Hematopoietic multipotent progenitor cell treated with erythropoietin and hydrocortisone succinate and interleukin-3 and kit ligand, for 4 days (in vitro differentiated cells): ENCODE data around the gene ZNF177.
"Not testable (repeated sequence)": the region's sequence is repeated elsewhere in the genome, so short reads cannot be mapped to it uniquely, and the experiment has no call there.

Source experiments
- DNase-seq: peaks from one replicate; pipeline ENCODE4 v3.0.0-alpha.2; 2015

ZNF177 gene

DNA sequence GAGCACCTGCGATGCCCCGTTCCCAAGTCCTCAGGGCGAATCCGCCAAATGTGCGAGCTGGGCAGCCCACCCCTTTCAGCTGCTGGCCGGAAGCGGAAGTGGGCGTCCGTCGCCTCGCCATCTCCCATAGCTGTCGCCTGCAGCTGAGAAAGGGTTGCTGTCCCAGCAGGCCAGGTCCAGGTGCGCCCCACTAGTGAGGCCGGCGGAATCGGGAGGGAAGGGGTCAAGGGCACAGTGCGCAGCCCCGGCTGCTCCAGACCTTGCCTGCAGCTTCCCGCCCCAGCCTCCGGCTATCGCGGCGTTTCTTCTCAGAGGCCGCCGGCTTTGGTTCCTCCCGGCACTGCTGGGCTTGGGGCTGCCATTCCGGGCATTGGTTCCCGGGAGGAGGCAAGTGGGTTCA, at the start of gene ZNF177:
TSS of gene ZNF177 (plus strand) at position 109 of the 400 bp plus-strand sequence. CDS start 15,299 bp downstream, outside the sequence.
- DNase-seq, result peak; percentile 59

DNA sequence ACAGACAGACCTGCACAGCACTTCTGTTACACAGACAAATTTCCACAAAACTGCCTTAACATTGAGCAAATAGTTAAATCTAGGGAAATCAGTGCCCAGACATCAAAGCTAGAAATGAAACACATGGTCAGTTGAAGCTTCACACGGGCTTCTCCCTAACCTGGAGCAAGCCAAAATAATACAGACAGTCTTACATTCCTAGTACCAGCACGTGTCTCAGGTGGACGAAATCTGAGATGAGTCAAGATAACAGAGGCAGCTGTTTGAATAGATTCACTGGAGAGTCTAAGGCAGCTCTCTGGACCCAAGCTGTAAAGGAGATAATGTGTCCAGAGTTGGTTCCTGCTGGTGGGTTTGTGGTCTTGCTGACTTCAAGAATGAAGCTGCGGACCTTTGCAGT, 49.1 kb upstream of the ZNF177 start:
- DNase-seq, result no peak

DNA sequence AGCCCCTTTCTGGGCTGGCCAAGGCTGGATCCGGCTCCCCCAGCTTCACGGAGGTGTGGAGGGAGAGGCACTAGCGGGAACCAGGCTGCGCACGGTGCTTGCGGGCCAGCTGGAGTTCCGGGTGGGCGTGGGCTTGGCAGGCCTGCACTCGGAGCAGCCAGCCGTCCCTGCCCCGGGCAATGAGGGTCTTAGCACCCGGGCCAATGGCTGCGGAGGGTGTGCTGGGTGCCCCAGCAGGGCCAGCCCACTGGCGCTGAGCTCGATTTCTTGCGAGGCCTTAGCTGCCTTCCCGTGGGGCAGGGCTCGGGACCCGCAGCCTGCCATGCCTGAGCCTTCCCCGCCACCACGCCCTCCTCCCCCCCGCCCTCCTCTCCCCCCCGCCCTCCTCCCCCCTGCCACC, 41.5 kb upstream of the ZNF177 start:
- DNase-seq, result no peak

DNA sequence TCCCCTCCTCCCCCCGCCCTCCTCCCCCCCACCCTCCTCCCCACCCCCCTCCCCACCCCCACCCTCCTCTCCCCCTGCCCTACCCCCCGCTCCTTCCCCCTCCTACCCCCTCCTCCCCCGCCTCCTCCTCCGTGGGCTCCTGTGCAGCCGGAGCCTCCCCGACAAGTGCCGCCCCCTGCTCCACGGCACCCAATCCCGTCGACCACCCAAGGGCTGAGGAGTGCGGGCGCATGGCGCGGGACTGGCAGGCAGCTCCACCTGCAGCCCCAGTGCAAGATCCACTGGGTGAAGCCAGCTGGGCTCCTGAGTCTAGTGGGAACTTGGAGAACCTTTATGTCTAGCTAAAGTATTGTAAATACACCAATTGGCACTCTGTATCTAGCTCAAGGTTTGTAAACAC, 41.1 kb upstream of the ZNF177 start:
- DNase-seq, result not testable (repeated sequence)

DNA sequence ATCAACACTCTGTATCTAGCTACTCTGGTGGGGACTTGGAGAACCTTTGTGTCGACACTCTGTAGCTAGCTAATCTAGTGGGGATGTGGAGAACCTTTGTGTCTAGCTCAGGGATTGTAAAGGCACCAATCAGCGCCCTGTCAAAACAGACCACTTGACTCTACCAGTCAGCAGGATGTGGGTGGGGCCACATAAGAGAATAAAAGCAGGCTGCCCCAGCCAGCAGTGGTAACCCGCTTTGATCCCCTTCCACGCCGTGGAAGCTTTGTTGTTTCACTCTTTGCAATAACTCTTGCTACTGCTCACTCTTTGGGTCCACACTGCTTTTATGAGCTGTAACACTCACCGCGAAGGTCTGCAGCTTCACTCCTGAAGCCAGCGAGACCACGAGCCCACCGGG, 40.6 kb upstream of the ZNF177 start:
- not testable (repeated sequence) for DNase-seq

DNA sequence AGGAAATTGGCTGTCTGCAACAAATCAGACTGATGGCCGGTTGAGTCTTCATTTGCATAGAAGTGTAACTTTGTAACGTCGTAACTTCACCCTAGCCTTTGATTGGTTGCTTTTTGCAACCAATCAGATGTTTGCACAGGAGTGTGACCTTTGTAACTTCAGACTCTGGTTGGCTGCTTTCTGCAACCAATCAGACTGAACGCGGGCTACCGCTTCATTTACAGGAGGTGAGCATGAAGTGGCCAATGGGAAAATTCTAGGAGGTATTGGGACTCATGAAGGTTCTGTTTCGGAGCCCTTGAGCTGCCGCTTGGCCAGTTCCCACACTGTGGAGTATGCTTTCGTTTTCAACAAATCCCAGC, 39.3 kb upstream of the ZNF177 start:
- DNase-seq, result peak; percentile 70

DNA sequence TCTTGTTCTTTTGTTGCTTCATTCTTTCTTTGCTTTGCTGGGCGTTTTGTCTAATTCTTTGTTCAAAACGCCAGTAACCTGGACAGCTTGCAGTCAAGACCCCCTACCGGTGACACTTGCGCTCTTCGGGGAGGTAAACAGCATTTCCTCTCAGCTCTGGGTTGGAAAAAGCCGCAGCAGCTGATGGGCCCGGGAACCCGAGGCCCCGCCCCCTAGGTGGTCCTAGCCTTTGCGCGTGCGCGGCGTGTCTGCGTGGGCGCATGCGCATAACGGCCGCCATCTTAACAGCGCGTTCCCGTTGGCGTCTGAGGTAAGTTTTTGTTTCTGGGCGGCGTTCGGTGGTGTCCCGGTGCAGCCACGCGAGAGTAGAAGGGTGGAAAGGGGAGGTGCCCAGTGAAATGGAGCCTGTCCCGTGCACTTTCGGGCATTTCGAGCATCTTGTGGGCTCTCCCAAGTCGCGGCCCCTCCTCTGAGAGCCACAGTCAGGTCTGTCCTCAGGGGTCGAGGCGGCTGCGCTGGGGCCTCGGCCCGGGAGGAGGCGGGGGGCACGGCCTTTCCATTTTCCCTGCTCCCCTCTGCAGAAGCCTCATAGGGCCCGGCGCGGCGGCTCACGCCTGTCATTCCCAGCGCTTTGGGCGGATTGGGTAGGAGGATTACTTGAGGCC, 38.8 kb upstream of the ZNF177 start, which contains the start of gene ZNF559:
TSS of gene ZNF559 (plus strand) at position 261 of the 665 bp plus-strand sequence. CDS start 14,371 bp downstream, outside the sequence.
- peak; percentile 96 for DNase-seq

DNA sequence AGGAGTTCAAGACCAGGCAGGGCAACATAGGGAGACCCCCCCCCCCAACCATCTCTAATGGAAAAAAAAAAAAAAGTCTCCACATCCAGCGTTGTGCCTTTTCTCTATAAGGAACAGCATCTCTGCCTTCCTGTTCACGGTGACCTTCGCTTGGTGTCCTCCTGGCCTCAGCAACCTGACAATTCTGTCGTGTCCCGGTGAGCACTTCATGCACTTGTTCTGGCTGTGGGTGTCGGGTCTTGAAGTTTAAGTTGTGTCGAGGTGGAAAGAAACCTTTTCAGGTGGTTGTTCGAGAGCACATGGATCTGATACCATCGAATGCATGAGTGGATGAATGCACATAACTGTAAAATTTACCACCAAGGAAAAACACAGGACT, 38.2 kb upstream of the ZNF177 start:
- DNase-seq, result no peak

DNA sequence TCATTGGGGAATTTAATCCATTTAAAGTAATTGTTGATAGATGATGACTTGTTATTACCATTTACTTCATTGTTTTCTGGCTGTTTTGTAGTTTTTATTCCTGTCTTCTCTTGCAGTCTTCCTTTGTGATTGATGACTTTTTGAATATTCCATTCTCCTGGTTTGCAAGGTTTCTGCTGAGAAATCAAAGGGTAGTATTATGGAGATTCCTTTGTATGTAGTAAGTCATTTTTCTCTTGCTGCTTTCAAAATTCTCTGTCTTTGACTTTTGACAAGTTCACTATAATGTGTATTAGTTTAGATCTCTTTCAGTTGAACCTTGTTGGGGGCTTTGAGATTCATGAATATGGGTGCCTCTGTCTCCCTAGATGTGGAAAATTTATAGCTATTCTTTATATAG, 32.8 kb upstream of the ZNF177 start:
- no peak for DNase-seq

DNA sequence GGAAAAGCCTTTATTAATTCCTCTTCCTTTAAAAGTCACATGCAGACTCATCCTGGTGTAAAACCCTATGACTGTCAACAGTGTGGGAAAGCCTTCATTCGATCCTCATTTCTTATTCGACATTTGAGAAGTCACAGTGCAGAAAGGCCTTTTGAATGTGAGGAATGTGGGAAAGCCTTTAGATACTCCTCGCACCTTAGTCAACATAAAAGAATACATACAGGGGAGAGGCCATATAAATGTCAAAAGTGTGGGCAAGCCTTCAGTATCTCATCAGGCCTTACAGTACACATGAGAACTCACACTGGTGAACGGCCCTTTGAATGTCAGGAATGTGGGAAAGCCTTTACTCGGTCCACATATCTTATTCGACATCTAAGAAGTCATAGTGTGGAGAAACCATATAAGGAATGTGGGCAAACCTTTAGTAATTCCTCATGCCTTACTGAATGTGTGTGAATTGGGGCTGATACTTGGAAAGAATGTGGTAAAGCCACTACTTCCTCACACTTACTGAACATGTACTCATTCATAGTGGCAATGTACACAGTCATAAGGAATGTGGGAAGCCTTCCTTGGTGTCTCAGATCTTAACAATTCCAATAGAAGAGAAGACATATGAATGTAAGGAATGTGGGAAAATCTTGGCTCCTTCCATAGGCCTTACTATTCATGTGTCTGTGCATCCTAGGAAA, 20.1 kb upstream of the ZNF177 start:
- no peak for DNase-seq

DNA sequence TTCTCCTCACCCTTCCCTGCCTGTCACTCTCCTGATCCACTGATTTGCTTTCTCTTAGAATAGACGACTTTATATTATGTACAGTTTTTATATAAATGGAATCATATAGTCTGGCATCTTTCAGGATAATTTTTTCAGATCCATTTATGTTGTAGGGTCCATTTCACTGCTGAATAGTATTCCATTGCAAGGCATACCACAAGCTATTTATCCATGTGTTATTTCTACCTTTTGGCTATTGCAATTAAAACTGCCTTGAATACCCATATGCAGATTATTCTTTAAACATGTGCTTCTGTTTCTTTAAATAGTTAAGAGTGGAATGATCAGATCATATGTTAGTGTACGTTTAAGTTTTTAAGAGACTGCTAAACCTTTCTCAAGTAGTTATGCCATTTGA, 17.8 kb upstream of the ZNF177 start:
- DNase-seq, result no peak

DNA sequence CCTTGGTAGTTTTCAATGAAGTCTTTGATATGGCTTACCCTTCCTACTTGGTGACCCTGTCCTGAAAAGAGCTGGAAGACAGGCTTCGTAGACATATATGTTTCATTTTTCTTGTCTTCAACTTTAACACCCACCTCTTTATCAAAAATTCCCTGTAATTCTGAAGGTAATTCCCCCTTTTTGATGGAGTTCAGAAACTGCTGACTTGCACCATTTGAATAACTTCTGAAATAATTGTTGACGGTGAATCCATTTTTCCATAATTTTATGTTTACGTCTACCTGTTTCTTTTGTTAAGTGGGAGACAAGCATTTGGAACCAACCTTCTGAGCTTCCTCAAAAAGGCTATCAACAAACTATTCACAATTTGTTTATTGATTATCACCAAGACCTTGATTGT, 14.6 kb upstream of the ZNF177 start:
- no peak for DNase-seq

DNA sequence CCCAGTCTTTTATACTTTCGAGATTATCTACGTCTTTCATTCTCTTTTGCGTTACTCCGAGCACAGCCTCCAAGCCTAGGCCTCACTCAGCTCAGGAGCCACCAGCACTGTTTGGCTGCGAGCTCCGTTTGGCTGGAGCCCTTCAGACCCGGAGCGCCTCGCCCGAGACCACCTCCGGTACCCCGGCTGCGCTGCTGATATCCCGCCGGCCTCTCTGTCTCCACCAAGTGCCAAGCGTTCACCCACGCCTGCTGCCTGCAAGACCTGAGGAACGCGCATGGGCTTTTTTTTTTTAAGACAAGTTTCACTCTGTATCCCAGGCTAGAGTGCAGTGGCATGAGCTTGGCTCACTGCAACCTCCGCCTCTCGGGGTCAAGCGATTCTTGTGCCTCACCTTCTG, 14.1 kb upstream of the ZNF177 start:
- DNase-seq, result no peak

DNA sequence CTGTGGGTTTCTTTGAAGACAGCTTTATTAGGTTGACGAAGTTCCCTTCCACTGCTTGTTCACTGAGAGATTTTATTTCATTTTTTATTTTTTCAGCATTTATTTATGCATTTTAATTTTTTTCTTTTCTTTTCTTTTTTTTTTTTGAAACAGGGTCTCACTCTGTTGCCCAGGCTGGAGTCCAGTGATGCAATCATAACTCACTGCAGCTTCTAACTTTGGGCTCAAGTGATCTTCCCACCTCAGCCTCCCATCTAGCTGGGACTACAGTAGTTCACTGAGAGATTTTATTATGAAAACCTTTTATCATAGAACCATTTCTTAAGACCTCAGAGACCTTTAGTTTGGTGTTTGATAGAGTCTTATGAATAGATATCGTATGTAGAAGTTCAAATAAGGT, 10.3 kb upstream of the ZNF177 start:
- no peak for DNase-seq

DNA sequence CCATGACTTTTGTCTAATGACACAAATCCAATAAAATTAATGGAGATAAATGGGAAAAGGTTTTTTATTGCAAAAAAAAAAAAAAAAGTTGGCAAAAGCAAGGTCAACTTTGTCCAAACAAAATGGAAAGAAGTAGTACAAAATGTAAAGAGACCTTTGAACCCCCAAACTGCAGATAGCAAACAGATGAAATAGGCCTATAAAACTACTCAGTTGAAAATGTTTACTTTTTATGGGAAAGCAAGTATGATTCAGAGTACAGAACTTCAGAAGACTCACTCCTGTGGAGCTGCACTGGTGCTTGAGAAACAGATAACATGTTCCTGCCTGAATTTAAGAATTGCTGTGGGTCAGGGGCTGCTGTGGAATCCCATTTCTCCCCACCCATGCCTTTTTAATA, 9.8 kb upstream of the ZNF177 start:
- no peak for DNase-seq

DNA sequence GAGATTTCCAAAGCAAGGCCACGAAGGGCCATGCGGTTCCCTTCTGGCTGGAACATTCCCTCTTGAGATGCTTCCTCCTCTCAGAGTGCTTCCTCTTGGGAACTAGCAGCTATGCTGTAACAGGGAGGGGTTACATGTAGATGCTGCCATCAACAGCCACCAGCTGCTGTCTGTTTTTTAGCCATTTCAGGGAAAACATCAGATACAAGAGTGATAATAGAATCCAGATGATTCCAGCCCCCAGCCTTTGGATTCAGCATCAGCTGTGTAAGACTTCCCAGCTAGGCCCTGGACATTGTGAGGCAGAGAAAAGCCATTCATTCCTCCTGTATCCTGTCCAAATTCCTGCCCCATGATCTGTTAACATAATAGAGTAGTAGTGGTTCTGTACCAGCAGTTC, 8.2 kb upstream of the ZNF177 start:
- no peak for DNase-seq

DNA sequence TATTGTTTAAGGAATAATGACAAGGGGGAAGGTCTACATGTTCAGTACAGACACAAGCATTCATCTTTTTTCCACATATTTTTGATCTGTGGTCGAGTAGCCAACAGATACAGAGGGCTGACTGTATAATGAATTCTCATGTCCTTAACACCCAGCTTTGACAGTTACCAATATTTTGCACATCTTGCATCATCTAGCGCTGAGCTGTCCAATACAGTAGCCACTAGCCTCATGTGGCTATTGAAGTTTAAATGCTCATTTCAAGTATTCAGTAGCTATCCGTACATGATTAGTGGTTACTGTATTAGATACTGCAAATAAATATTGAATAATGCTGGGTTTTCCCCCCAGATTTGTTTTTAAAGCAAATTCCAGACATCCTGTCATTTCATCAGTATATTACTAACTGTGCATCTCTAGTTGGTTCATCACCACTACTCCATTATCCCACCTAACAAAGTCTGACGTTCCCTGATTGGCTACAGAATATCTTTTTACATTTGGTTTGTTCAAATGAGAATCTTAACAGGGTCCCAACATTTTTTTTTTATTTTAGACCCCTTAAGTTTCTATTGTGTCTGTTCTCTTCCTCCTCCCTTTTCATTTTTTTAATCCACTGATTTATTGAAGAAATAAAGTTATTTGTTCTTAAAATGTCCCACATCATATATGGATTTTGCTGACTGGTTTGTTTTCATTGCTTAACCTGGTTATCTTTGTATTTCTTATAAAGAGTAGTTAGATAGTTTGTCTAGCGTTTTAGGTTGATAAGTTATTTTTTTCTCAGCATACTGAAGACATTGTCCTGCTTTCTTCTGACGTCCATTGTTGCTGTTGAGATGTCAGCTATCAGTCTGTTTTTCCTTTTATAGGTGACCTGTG, 8.2 kb downstream of the ZNF177 start:
- no peak for DNase-seq

DNA sequence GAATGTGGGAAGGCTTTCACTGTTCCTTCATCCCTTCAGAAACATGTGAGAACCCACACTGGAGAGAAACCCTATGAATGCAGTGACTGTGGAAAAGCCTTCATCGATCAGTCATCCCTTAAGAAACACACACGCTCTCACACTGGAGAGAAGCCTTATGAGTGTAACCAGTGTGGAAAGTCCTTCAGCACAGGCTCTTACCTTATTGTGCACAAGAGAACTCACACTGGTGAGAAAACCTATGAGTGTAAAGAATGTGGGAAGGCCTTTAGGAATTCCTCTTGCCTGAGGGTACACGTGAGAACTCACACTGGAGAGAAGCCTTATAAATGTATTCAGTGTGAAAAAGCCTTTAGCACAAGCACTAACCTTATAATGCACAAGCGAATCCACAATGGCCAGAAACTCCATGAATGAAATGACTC, 18.6 kb downstream of the ZNF177 start:
- peak; percentile 13 for DNase-seq

DNA sequence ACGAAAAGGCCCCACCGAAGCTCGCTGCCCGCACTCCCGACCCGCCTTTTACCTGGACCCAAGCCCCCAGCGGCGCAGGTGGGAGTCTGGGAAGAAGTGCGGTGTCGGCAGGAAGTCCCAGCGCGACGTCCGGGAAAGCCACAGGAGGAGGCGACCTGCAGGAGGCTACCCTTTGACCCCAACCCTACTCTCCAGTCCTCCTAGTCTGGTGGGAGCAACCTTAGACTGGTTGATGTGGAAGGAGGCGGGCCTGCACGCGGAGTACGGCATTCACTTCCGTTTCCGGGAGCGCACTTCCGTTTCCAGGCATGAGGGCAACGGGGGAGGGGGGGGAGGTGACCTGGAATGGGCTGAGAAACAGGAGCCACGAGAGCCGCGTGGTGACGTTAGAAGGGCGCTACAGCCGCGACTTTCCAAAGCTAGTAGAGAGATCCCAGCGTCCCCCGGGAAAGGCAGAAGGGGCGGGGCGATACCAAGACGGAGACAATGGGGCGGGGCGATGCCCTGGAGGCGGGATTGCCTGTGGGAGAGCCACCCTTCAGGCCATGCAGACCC, 44.1 kb downstream of the ZNF177 start:
- DNase-seq, result peak; percentile 77

DNA sequence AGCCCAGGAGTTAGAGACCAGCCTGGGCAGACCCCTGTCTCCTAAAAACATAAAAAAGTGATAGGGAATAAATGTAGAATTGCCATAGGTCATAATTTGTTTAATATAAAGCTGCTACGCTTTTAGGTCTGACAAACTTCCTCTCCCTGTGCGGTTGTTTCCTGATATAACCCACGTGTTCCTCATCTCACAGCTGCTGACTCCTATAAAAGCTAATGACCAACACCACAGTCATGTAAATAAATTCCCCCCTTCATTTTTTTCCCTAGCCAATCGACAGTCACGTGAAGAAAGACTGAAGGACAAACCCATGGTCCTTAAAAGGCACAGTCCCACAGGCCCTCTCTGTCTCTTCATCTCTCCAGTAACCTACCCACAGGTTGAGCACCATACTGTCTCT, 45.0 kb downstream of the ZNF177 start:
- DNase-seq, result no peak

DNA sequence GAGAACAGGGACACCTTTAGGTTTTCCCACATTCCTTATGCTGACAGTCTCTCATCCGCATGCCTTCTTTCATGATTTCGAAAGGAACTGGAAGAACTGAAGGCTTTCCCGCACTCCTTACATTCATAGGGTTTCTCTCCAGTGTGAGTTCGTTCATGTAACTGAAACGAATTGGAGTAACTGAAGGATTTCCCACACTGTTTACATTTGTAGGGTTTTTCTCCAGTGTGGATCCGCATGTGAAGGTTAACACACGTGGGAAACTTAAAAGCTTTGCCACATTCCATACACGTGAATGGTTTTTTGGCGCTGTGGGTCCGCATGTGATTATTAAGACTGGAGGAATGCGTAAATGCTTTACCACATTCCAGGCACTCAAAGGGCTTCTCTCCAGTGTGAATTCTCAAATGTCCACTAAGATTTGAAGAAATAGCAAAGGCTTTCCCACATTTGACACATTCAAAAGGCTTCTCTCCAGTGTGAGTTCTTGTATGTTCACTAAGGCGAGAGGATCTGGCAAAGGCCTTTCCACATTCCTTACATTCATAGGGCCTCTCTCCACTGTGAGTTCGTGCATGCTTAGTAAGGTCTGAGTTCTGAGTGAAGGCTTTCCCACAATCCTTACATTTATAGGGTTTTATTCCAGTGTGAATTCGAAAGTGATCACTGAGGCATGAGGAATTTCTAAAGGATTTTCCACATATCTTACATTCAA, 50.6 kb downstream of the ZNF177 start:
- no peak for DNase-seq

DNA sequence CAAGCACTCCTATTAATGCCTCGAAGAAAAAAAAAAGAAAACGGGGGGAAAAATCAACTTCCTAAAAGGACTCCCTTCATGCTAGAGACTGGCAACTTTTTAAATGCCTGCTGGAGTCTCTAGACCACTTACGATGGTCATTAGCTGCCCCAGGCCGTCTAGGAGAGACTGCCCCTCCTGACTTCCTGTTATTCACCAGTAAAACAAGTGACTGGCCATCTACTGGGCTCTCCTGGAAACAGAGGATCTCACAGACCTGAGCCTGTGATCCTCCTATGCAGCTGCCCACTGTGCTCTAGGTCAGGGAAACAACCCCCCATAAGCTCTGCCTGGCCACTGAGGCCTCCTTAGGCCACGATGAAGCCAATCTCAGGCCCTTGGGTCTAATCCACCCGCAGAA, 65.1 kb downstream of the ZNF177 start:
- DNase-seq, result no peak

DNA sequence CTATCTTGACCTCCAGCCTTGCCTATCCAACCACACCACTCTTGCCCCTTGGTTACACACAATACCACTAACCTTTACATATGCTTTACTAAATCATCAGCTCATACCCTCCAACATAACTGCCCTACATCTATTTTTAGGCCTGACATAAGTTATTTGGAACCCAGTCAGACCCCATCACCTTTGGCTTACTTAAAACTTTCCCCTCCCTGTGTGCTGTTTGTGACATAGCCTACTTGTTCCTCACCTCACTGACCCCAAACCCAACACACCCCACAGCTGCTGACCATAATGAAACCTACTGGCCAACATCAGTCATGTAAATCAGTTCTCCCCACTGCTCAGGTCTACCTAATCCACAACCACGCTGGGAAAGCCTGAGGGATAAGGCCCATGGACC, 67.6 kb downstream of the ZNF177 start:
- no peak for DNase-seq
